ENCODE data around the gene TMC6.

DNA sequence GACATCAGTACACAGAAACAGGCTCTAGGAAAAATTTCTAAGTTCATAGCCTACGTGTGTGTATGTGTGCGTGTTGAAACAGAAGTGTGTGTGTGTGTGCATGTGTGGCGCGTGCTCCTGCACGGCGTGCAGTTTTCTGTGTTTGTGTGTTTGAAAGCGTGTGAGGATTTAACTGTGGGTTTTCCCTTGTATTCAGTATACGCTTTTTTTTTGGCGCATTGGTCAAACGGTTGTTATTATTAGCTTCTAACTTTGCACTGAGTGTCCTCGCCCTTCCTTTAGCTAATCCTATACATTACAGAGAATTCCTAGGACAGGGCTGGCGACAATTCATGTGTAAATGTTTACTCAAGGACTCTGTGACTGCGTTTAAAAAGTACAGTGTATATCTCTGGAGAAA, 23.0 kb downstream of the TMC6 start:
- TF ChIP-seq, protein P1, sequence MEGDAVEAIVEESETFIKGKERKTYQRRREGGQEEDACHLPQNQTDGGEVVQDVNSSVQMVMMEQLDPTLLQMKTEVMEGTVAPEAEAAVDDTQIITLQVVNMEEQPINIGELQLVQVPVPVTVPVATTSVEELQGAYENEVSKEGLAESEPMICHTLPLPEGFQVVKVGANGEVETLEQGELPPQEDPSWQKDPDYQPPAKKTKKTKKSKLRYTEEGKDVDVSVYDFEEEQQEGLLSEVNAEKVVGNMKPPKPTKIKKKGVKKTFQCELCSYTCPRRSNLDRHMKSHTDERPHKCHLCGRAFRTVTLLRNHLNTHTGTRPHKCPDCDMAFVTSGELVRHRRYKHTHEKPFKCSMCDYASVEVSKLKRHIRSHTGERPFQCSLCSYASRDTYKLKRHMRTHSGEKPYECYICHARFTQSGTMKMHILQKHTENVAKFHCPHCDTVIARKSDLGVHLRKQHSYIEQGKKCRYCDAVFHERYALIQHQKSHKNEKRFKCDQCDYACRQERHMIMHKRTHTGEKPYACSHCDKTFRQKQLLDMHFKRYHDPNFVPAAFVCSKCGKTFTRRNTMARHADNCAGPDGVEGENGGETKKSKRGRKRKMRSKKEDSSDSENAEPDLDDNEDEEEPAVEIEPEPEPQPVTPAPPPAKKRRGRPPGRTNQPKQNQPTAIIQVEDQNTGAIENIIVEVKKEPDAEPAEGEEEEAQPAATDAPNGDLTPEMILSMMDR (IDR thresholded peaks at IDR 0.05; ENCODE audit: insufficient read depth, low read depth, low read length): no peak
- no peak for TF ChIP-seq EZH2 (IDR thresholded peaks at IDR 0.05; ENCODE audit: insufficient read depth, low read length)

Measured in astrocyte (in vitro differentiated cells and primary cell).